GM23248 (cell line): Measurements from ENCODE around the gene LILRB2. TPM values are rescaled to one million over a fixed set of nuclear protein-coding genes. Genes with fewer than 3 reads are reported as not detected.

ENCODE experiments used
- DNase-seq: peaks from one replicate; pipeline ENCODE4 v3.0.0-alpha.2; 2015
- H2AFZ ChIP-seq: fragments of 200-600 bp; sonication (generic); 2 replicates; pipeline ENCODE4 v1.6.1; 2016; ENCODE audit warnings: antibody characterized with exemption
- H3F3A ChIP-seq: fragments of 200-600 bp; sonication (generic); 2 replicates; pipeline ENCODE4 v1.6.1; 2016; ENCODE audit warnings: mild to moderate bottlenecking, antibody characterized with exemption, mixed run types; ENCODE audit not compliant: insufficient read depth
- H3K27ac ChIP-seq: fragments of 200-600 bp; sonication (generic); 2 replicates; pipeline ENCODE4 v1.5.1; 2016; ENCODE audit warnings: mild to moderate bottlenecking
- H3K27me3 ChIP-seq: fragments of 200-600 bp; sonication (generic); replicated peaks from 2 replicates; pipeline ENCODE4 v1.6.1; 2016; ENCODE audit warnings: mild to moderate bottlenecking; ENCODE audit not compliant: insufficient read depth
- H3K36me3 ChIP-seq: fragments of 200-600 bp; sonication (generic); 2 replicates; pipeline ENCODE4 v1.6.1; 2016; ENCODE audit warnings: low read depth, mild to moderate bottlenecking
- H3K4me1 ChIP-seq: fragments of 200-600 bp; sonication (generic); 2 replicates; pipeline ENCODE4 v1.6.1; 2016; ENCODE audit warnings: mild to moderate bottlenecking; ENCODE audit not compliant: insufficient read depth
- H3K4me2 ChIP-seq: fragments of 200-600 bp; sonication (generic); one replicate; pipeline ENCODE4 v1.6.1; 2016; ENCODE audit warnings: mild to moderate bottlenecking; ENCODE audit not compliant: unreplicated experiment
- H3K4me3 ChIP-seq: fragments of 200-600 bp; sonication (generic); 2 replicates; pipeline ENCODE4 v1.5.1; 2016; ENCODE audit warnings: mild to moderate bottlenecking
- H3K79me2 ChIP-seq: fragments of 200-600 bp; sonication (generic); 2 replicates; pipeline ENCODE4 v1.6.1; 2016; ENCODE audit warnings: mild to moderate bottlenecking; ENCODE audit not compliant: insufficient read depth
- H3K9ac ChIP-seq: fragments of 200-600 bp; sonication (generic); 2 replicates; pipeline ENCODE4 v1.6.1; 2016; ENCODE audit warnings: mild to moderate bottlenecking
- H3K9me2 ChIP-seq: fragments of 200-600 bp; sonication (generic); 2 replicates; pipeline ENCODE4 v1.6.1; 2016; ENCODE audit warnings: mixed run types, mild to moderate bottlenecking, moderate library complexity; ENCODE audit not compliant: insufficient read depth
- H3K9me3 ChIP-seq: fragments of 200-600 bp; sonication (generic); one replicate; pipeline ENCODE4 v1.6.1; 2017; ENCODE audit warnings: low read depth
- H4K20me1 ChIP-seq: fragments of 200-600 bp; sonication (generic); 2 replicates; pipeline ENCODE4 v1.6.0; 2016; ENCODE audit not compliant: insufficient read depth
- EZH2 ChIP-seq: fragments of 200-600 bp; sonication (generic); IDR thresholded peaks from 2 replicates; pipeline ENCODE4 v1.6.1; 2018; ENCODE audit warnings: antibody characterized with exemption, mild to moderate bottlenecking; ENCODE audit not compliant: insufficient read depth, poor library complexity, severe bottlenecking
- EZH2phosphoT487 ChIP-seq: fragments of 200-600 bp; sonication (generic); IDR thresholded peaks from 2 replicates; pipeline ENCODE4 v1.6.1; 2018; ENCODE audit warnings: antibody characterized with exemption, moderate library complexity, mild to moderate bottlenecking, low read depth; ENCODE audit not compliant: insufficient read depth
- WGBS, 2 experiments: methylation state at CpG; one replicate each; pipeline ENCODE4 v1.1.6; 2015 to 2017; ENCODE audit warnings: low lambda C conversion rate in 2 of 2, low coverage in 1 of 2; ENCODE audit errors: missing lambda C conversion rate in 2 of 2; 5-methylcytosine and 5-hydroxymethylcytosine counted together
- in situ Hi-C: fragments of 300-500 bp; cut with MboI; formaldehyde crosslinking; loops from 2 replicates; pipeline ENCODE4 v1.15.0; 2020
- polyA plus RNA-seq: library from polyadenylated mRNA; unstranded; fragments of >200 nt; fragmentation: Nextera tagmentation; extraction: Ambion mirVana; gene quantifications from 2 replicates; pipeline ENCODE4 v1.2.1, GENCODE V29; 2016
- total RNA-seq: library from RNA; depleted of rRNA; stranded (reverse); fragments of >200 nt; shearing (Covaris generic); gene quantifications from 2 replicates; pipeline ENCODE4 v1.2.3, GENCODE V29; 2014

The LILRB2 gene
- total and polyA plus RNA-seq, 2 experiments from 2014 or later, result not detected

DNA sequence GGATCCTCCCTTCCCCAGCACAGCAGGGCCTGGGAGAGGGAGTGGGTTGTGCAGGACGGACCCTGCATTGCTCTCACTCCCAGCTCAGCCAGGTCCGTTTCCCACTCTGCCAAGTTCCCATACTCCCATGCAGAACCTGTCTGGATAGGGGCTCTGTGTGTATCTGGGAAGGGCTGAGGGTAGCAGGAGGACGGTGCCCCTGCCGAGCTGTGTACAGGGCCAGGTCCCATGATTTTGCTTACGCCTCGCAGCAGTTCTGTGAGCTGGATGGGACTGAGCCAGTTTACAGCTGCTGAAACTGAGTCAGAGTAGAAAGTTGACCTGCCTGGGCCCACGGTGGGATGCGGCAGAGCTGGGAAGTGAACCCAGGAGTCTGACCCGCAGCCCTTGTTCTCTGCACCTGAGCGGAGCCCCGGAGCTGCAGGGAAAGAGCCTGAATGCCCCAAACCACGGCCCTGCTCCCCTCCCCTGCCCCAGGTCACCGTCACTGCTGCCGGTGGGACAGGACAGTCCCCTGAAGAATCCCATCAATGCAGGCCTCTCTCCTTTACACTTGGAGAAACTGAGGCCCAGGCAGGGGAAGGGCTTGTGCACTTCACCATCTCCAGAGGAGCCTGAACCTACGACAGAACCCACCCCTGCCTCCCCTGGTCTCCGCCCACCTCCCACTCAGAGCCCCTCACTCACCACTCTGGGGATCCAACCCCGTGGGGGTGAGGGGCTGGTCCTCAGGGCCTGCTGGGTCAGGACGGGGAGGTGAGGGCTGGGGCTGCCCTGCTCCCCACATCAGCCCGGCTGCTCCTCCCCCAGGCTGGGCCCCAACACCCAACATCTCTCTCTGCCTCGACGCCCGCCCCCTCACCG lies 27.3 kb downstream of the LILRB2 start:
- 19 to 22% methylated on average over 15 to 23 of the region's 23 CpGs for WGBS, 2 experiments
- Histone ChIP-seq H3K4me2 (no peak overlapping the region), H4K20me1 (no peaks in the 10 kb centered on the region), H3K27me3 (peaks cover 42% of the 10 kb centered on the region), H3F3A (no peaks in the 10 kb centered on the region), H3K9me2 (no peaks in the 10 kb centered on the region), H3K36me3 (no peaks in the 10 kb centered on the region), H3K79me2 (no peaks in the 10 kb centered on the region), H3K4me1 (no peaks in the 10 kb centered on the region), H3K27ac (no peak overlapping the region), H3K9me3 (no peaks in the 10 kb centered on the region), H2AFZ (no peak overlapping the region), H3K9ac (no peak overlapping the region), H3K4me3 (no peak overlapping the region)
- TF ChIP-seq EZH2 (no peak), EZH2phosphoT487 (no peak)
- in situ Hi-C loops, result no loop called here
- no peak for DNase-seq

DNA sequence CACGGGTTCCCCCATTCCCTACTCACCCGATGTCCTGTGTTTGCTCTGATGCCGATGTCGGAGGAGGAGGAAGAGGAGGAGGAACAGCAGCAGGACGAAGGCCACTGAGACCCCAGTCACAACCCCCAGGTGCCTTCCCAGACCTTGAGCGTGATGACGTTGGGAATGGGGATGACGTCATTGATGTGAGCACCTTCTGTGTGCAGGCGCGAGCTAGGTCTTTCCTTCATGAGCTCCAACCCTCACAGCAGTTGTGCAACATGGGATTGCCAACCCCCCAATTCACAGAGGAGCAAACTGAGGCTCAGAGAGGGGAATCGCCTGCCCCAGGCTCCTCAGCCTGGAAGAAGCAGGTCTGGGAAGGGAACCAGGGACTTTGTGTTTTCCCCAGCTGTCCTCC lies 28.1 kb downstream of the LILRB2 start:
- Histone ChIP-seq H3K9me2 (no peaks in the 10 kb centered on the region), H3K4me3 (no peak overlapping the region), H2AFZ (no peak overlapping the region), H3F3A (no peaks in the 10 kb centered on the region), H3K4me1 (no peaks in the 10 kb centered on the region), H3K27me3 (peaks cover 42% of the 10 kb centered on the region), H3K9me3 (no peaks in the 10 kb centered on the region), H3K36me3 (no peaks in the 10 kb centered on the region), H3K27ac (no peak overlapping the region), H4K20me1 (no peaks in the 10 kb centered on the region), H3K9ac (no peak overlapping the region), H3K79me2 (no peaks in the 10 kb centered on the region), H3K4me2 (no peak overlapping the region)
- in situ Hi-C loops, result no loop called here
- no peak for TF ChIP-seq EZH2phosphoT487
- TF ChIP-seq EZH2, result no peak
- WGBS, 2 experiments, result 56 to 60% methylated on average over 11 of the region's 11 CpGs
- DNase-seq, result no peak

DNA sequence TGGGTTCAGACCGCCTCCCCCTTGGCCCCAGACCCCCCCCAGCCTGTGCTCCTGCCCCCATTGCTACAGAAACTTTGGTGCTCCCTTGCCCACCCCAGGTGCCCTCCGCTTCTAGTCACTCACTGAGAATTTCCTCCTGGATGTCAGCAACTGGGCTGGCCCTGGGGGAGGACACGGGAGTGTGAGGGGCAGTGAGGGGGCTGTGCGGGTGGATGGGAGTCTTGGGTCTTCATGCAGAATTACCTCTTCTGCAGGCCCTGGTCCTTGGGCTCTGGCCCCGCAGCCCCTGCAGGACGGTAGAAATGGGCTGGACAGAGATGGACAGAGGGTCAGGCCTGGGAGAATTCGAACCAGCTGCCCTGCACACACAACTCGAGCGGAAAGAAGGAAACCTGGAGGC lies 28.7 kb downstream of the LILRB2 start:
- 51 to 52% methylated on average over 7 to 9 of the region's 9 CpGs for WGBS, 2 experiments
- Histone ChIP-seq H3K4me3 (no peak overlapping the region), H2AFZ (no peak overlapping the region), H3K4me2 (no peak overlapping the region), H3K27ac (no peak overlapping the region), H3K9ac (no peak overlapping the region), H3K4me1 (no peaks in the 10 kb centered on the region), H3K27me3 (peaks cover 36% of the 10 kb centered on the region), H3K9me3 (no peaks in the 10 kb centered on the region), H4K20me1 (no peaks in the 10 kb centered on the region), H3K36me3 (no peaks in the 10 kb centered on the region), H3K9me2 (no peaks in the 10 kb centered on the region), H3F3A (no peaks in the 10 kb centered on the region), H3K79me2 (no peaks in the 10 kb centered on the region)
- no peak for DNase-seq
- in situ Hi-C loops, result no loop called here
- TF ChIP-seq EZH2phosphoT487, result no peak
- TF ChIP-seq EZH2, result no peak

DNA sequence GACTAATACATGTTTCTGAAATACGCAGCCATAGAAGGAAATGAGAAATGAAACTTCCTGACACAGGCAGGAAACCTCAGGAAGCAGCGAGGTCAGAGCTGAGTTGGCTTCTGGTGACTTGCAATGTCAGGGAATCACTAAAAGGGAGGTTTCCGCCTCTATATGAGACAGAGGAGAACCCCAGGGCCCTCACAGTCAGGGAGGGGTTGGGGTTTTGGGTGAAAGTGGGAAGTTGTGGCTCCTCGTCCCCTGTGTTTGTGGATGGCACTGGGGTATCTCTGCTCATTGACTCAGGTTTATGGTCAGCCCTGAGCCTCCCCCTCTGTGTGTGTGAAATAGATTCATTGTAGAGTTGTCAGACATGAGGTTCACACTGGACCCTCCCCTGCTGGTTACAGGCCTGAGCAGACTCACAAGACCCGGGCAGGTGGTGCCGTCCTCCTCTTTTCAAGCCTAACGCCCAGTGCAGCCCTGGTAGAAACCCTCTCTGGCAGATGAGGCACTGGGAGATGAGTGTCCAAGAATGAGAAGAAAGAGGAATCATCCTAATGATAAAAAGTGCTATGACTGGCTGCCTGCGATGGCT lies 32.8 kb downstream of the LILRB2 start:
- Histone ChIP-seq H3K9me3 (no peaks in the 10 kb centered on the region), H3F3A (no peaks in the 10 kb centered on the region), H3K4me2 (no peak overlapping the region), H2AFZ (no peak overlapping the region), H3K4me1 (no peaks in the 10 kb centered on the region), H4K20me1 (no peaks in the 10 kb centered on the region), H3K36me3 (no peaks in the 10 kb centered on the region), H3K79me2 (no peaks in the 10 kb centered on the region), H3K9me2 (no peaks in the 10 kb centered on the region), H3K27ac (no peak overlapping the region), H3K4me3 (no peak overlapping the region), H3K9ac (no peak overlapping the region), H3K27me3 (peaks cover 21% of the 10 kb centered on the region)
- WGBS, 2 experiments, result 48 to 56% methylated on average over 8 of the region's 8 CpGs
- DNase-seq, result peak; percentile 37
- no peak for TF ChIP-seq EZH2phosphoT487
- TF ChIP-seq EZH2, result no peak
- in situ Hi-C loops, result no loop called here
